ENCODE measurements around the gene PRKG1. TPM values are rescaled to one million over a fixed set of nuclear protein-coding genes. Genes with fewer than 3 reads are reported as not detected.

PRKG1 gene
- polyA plus RNA-seq, 1 donor (not counting 4 experiments of a cell fraction or from before 2014, with no cell fraction given): 0.24 TPM

GRCh38 chr10:52135101-52135500 lies 1060.8 kb downstream of the PRKG1 start:
- DNase-seq (ENCODE audit: low read depth, low spot score) (no peak), FAIRE-seq (no peak)
- Histone ChIP-seq H3K9ac (ENCODE audit: control insufficient read depth, extremely low read depth, insufficient read depth, low read length) (no peak overlapping the region), H3K9me3 (ENCODE audit: control insufficient read depth, low read depth, low read length) (no peaks in the 10 kb centered on the region), H3K79me2 (ENCODE audit: control insufficient read depth, insufficient read depth, low read length) (no peaks in the 10 kb centered on the region), H4K20me1 (ENCODE audit: control insufficient read depth, extremely low read depth, insufficient read depth, low read length) (no peaks in the 10 kb centered on the region), H3K9me1 (ENCODE audit: control insufficient read depth, extremely low read depth, insufficient read depth, low read length) (no peaks in the 10 kb centered on the region), H3K27me3 (ENCODE audit: control insufficient read depth, extremely low read depth, insufficient read depth, low read length) (no peaks in the 10 kb centered on the region), H3K4me3 (ENCODE audit: control insufficient read depth in 2 of 3, extremely low read depth in 1 of 3, insufficient read depth in 2 of 3, low read depth in 1 of 3, low read length in 3 of 3) (no peak overlapping the region), H3K4me1 (ENCODE audit: control insufficient read depth, extremely low read depth, insufficient read depth, low read length) (no peaks in the 10 kb centered on the region), H3K4me2 (ENCODE audit: control insufficient read depth, extremely low read depth, insufficient read depth, low read depth, low read length) (no peak overlapping the region), H2AFZ (ENCODE audit: control insufficient read depth, low read length) (no peak overlapping the region), H3K36me3 (ENCODE audit: control insufficient read depth in 2 of 2, extremely low read depth in 1 of 2, insufficient read depth in 2 of 2, low read length in 2 of 2) (no peaks in the 10 kb centered on the region), H3K27ac (ENCODE audit: control insufficient read depth, insufficient read depth, low read length) (no peak overlapping the region)
- TF ChIP-seq CTCF (optimal IDR thresholded peaks at IDR 0.05 in 1 of 3, IDR thresholded peaks at IDR 0.05 in 1 of 3, conservative IDR thresholded peaks at IDR 0.05 in 1 of 3; ENCODE audit: extremely low read depth in 1 of 3, insufficient read depth in 2 of 3, low read length in 3 of 3): no peak
- TF ChIP-seq EZH2 (IDR thresholded peaks at IDR 0.05; ENCODE audit: low read length): no peak
- dilution Hi-C loops (cut with MboI; ENCODE audit: extremely low pct_ligation_motif_present, low sequenced_read_pairs): no loop called here

- Histone ChIP-seq H3K9me1 (ENCODE audit: control insufficient read depth, extremely low read depth, insufficient read depth, low read length) (no peaks in the 10 kb centered on the region), H3K36me3 (ENCODE audit: control insufficient read depth in 2 of 2, extremely low read depth in 1 of 2, insufficient read depth in 2 of 2, low read length in 2 of 2) (no peaks in the 10 kb centered on the region), H3K4me1 (ENCODE audit: control insufficient read depth, extremely low read depth, insufficient read depth, low read length) (no peaks in the 10 kb centered on the region), H3K79me2 (ENCODE audit: control insufficient read depth, insufficient read depth, low read length) (no peaks in the 10 kb centered on the region), H3K9ac (ENCODE audit: control insufficient read depth, extremely low read depth, insufficient read depth, low read length) (no peak overlapping the region), H4K20me1 (ENCODE audit: control insufficient read depth, extremely low read depth, insufficient read depth, low read length) (no peaks in the 10 kb centered on the region), H3K4me3 (ENCODE audit: control insufficient read depth in 2 of 3, extremely low read depth in 1 of 3, insufficient read depth in 2 of 3, low read depth in 1 of 3, low read length in 3 of 3) (no peak overlapping the region), H3K4me2 (ENCODE audit: control insufficient read depth, extremely low read depth, insufficient read depth, low read depth, low read length) (no peak overlapping the region), H3K9me3 (ENCODE audit: control insufficient read depth, low read depth, low read length) (no peaks in the 10 kb centered on the region), H3K27me3 (ENCODE audit: control insufficient read depth, extremely low read depth, insufficient read depth, low read length) (no peaks in the 10 kb centered on the region), H3K27ac (ENCODE audit: control insufficient read depth, insufficient read depth, low read length) (no peak overlapping the region), H2AFZ (ENCODE audit: control insufficient read depth, low read length) (no peak overlapping the region)
- FAIRE-seq (no peak), DNase-seq (ENCODE audit: low read depth, low spot score) (no peak)
- no peak for TF ChIP-seq EZH2 (IDR thresholded peaks at IDR 0.05; ENCODE audit: low read length)
- no peak for TF ChIP-seq CTCF (optimal IDR thresholded peaks at IDR 0.05 in 1 of 3, IDR thresholded peaks at IDR 0.05 in 1 of 3, conservative IDR thresholded peaks at IDR 0.05 in 1 of 3; ENCODE audit: extremely low read depth in 1 of 3, insufficient read depth in 2 of 3, low read length in 3 of 3)
- dilution Hi-C loops (cut with MboI; ENCODE audit: extremely low pct_ligation_motif_present, low sequenced_read_pairs): no loop called here
Observed at GRCh38 chr10:52136921-52137320, 1062.6 kb downstream of the PRKG1 start.

All from keratinocyte (primary cell).